Prostate gland (tissue), 2 donors: ENCODE measurements around the gene SMOC1. TPM values are rescaled to one million over a fixed set of nuclear protein-coding genes. Genes with fewer than 3 reads are reported as not detected.

Experiments used
- DNase-seq: peaks from one replicate; pipeline ENCODE4 v3.0.0-alpha.2; 2019; ENCODE audit warnings: low spot score
- H3K27ac ChIP-seq, 2 donors: fragments of 200-600 bp; sonication (generic); 2 replicates each; pipeline ENCODE4 v1.5.1; 2017 to 2019
- H3K27me3 ChIP-seq: fragments of 200-600 bp; sonication (generic); replicated peaks from 2 replicates; pipeline ENCODE4 v1.5.1; 2019; ENCODE audit not compliant: insufficient read depth
- H3K36me3 ChIP-seq, 2 donors: fragments of 200-600 bp; sonication (generic); 1 replicate in 1 of 2; 2 replicates in 1 of 2; pipeline versions ENCODE4 v1.5.1 to v1.8.1; 2017 to 2019
- H3K4me1 ChIP-seq: fragments of 200-600 bp; sonication (generic); replicated peaks from 2 replicates; pipeline ENCODE4 v1.5.1; 2019
- H3K4me3 ChIP-seq, 2 donors: fragments of 200-600 bp; sonication (generic); 2 replicates each; pipeline ENCODE4 v1.5.1; 2017 to 2019
- H3K9me3 ChIP-seq: fragments of 200-600 bp; sonication (generic); 2 replicates; pipeline ENCODE4 v1.5.1; 2017
- POLR2A ChIP-seq: fragments of 450-650 bp; IDR thresholded peaks from one replicate; pipeline ENCODE4 v1.6.1; 2016; ENCODE audit warnings: antibody characterized with exemption, mild to moderate bottlenecking
- POLR2AphosphoS5 ChIP-seq: sonication (generic); formaldehyde crosslinking; IDR thresholded peaks from one replicate; pipeline ENCODE4 v1.6.1; 2017; ENCODE audit warnings: antibody characterized with exemption
- WGBS: methylation state at CpG from one replicate; pipeline ENCODE4 v1.1.5; 2018; 5-methylcytosine and 5-hydroxymethylcytosine counted together
- intact Hi-C: fragments of 100-400 bp; cut with DNase I; formaldehyde crosslinking; loops from one replicate; pipeline ENCODE4 v1.14.2; 2022
- total RNA-seq, 2 donors: library from RNA; depleted of rRNA; stranded (reverse); fragments of >200 nt; gene quantifications; one replicate each; pipeline ENCODE4 v1.1.0, GENCODE V29; 2016
- TF ChIP-seq, protein P1 (sequence below), 4 experiments: fragments of 200-600 bp in 2 of 4; fragments of 450-650 bp in 2 of 4; sonication (generic) in 2 of 4; IDR thresholded peaks; 1 replicate in 3 of 4; 2 replicates in 1 of 4; pipeline ENCODE4 v1.5.1; 2016 to 2019; ENCODE audit warnings: antibody characterized with exemption in 4 of 4, mild to moderate bottlenecking in 2 of 4, moderate library complexity in 2 of 4

Gene SMOC1
- total RNA-seq, 2 donors from 2014 or later: 3.7 to 187 TPM

DNA sequence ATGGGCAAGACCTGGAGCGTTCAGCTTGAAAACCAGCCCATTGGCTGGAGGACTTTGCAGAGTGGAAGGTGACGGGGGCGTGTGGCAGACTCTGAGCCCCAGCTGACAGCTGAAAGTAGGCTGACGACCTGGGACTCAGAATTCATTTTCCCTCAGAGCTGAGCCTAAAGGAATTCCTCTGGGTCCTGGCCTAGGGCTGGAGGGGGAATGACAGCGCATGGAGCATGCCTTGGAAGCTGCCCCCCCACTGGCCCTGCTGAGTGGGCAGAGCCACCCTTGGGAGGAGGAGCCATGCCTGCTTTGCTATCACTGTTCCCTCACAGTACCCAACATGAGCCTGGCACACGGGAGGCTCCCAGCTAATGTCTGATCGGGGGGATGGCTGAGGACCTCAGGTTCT is 25.4 kb upstream of the SMOC1 start:
- Histone ChIP-seq H3K4me1 (no peaks in the 10 kb centered on the region), H3K27ac (no peak overlapping the region), H3K4me3 (no peak overlapping the region), H3K27me3 (no peaks in the 10 kb centered on the region), H3K9me3 (no peaks in the 10 kb centered on the region), H3K36me3 (no peaks in the 10 kb centered on the region)
- 74% methylated on average over 7 of the region's 7 CpGs for WGBS
- intact Hi-C loops: no loop called here
- TF ChIP-seq POLR2A (no peak), POLR2AphosphoS5 (no peak)
- TF ChIP-seq, protein P1, sequence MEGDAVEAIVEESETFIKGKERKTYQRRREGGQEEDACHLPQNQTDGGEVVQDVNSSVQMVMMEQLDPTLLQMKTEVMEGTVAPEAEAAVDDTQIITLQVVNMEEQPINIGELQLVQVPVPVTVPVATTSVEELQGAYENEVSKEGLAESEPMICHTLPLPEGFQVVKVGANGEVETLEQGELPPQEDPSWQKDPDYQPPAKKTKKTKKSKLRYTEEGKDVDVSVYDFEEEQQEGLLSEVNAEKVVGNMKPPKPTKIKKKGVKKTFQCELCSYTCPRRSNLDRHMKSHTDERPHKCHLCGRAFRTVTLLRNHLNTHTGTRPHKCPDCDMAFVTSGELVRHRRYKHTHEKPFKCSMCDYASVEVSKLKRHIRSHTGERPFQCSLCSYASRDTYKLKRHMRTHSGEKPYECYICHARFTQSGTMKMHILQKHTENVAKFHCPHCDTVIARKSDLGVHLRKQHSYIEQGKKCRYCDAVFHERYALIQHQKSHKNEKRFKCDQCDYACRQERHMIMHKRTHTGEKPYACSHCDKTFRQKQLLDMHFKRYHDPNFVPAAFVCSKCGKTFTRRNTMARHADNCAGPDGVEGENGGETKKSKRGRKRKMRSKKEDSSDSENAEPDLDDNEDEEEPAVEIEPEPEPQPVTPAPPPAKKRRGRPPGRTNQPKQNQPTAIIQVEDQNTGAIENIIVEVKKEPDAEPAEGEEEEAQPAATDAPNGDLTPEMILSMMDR (IDR thresholded peaks at IDR 0.05): no peak
- no peak for DNase-seq

DNA sequence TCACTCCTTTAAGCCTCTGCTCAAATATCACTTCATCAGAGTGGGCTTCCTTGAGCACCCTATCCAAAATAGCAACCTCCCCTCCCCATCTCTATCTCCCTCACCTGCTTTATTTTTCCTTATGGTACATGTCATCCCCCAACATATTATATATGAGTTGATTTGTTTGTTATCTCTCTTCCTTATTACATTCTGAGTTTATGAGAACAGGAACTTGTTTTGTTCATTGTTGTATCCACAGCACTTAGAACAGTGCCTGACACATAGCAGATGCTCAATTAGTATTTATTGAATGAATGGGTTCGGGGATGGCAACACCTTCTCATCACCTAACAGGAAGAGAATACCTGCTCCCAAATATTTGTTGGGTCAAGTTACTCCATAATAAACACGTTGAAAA is 24.6 kb upstream of the SMOC1 start:
- Histone ChIP-seq H3K27ac (no peak overlapping the region), H3K36me3 (no peaks in the 10 kb centered on the region), H3K27me3 (no peaks in the 10 kb centered on the region), H3K9me3 (no peaks in the 10 kb centered on the region), H3K4me1 (no peaks in the 10 kb centered on the region), H3K4me3 (no peak overlapping the region)
- intact Hi-C loops: no loop called here
- 53% methylated on average over 2 of the region's 2 CpGs for WGBS
- no peak for DNase-seq
- no peak for TF ChIP-seq POLR2A
- TF ChIP-seq POLR2AphosphoS5: no peak
- TF ChIP-seq, protein P1 (IDR thresholded peaks at IDR 0.05): no peak

DNA sequence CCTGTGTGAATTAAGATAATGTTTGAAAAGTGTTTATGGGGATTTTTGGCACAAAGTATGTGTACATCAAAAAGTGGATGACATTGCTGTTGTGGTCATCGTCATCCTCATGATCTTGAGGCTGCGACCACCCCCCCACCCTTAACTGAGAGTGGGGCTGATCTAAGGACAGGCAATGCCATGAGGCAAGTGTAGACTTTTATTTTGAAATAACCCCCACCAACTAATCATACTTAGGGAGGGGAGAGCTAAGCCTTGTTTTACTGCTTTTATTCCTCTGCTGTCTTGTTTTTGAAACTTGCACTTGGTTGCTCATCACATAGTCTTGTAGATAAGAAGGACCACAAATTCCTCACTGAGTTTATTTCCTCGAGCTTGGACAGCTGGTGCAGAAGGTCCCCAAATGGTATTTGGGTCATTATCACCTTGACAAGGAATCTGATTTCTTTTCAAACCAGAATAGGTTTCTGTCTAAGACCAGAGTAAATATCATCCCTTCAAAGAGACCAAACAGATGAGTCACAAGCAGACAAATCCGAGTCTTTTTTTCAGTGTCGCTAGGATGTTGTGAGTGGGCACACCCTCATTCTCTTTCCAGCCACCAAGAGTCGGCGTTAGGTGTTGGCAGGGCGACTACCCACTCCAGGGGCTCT is 23.9 kb upstream of the SMOC1 start:
- intact Hi-C loops: no loop called here
- Histone ChIP-seq H3K36me3 (no peaks in the 10 kb centered on the region), H3K27ac (no peak overlapping the region), H3K4me3 (no peak overlapping the region), H3K4me1 (no peaks in the 10 kb centered on the region), H3K27me3 (no peaks in the 10 kb centered on the region), H3K9me3 (no peaks in the 10 kb centered on the region)
- no peak for TF ChIP-seq POLR2AphosphoS5
- TF ChIP-seq, protein P1 (IDR thresholded peaks at IDR 0.05): no peak
- no peak for TF ChIP-seq POLR2A
- WGBS: 49% methylated on average over 8 of the region's 8 CpGs
- DNase-seq: no peak

DNA sequence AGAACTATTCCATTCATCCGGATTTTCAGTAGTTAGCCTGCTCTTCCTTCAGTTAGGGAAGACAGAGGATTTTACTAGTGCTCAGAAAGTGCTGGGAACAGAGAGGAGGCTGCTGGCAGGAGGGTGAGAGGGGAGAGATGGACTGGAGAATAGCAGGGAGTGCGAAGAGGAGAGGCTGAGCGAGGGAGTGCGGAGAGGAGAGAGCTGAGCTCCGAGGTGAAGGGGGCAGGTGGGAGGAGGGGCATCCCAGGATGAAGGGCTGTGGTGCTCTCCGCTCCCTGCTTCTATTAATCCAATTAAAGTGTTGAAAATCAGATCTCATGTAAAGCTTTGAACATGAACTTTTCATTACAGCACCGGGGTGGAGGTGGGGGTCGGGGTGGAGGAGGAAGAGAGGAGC is 20.4 kb upstream of the SMOC1 start:
- Histone ChIP-seq H3K36me3 (no peaks in the 10 kb centered on the region), H3K27ac (no peak overlapping the region), H3K4me3 (no peak overlapping the region), H3K9me3 (no peaks in the 10 kb centered on the region), H3K4me1 (no peaks in the 10 kb centered on the region), H3K27me3 (no peaks in the 10 kb centered on the region)
- no peak for TF ChIP-seq POLR2A
- no peak for TF ChIP-seq POLR2AphosphoS5
- TF ChIP-seq, protein P1 (IDR thresholded peaks at IDR 0.05): no peak
- no peak for DNase-seq
- intact Hi-C loops: no loop called here
- 67% methylated on average over 8 of the region's 8 CpGs for WGBS

DNA sequence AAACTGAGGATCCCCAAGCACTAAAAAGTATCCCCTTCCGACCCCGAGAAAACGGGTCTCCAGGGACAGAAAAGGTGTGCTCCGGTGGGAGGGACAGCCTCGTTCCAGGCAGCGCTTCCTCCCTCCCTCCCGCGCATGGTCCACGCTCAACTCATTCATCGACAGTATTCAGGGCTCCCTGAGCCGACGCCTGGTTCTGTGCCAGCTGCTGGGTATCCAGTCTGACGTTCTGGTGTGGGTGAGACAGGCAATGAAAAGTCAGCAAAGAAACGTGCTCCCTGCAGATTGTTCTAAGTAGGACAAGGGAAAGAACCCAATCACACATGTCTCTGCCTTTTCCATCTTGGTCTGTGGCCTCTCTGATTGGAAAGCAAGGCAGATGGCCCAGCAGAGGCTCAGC is 19.6 kb upstream of the SMOC1 start:
- intact Hi-C loops: no loop called here
- Histone ChIP-seq H3K36me3 (no peaks in the 10 kb centered on the region), H3K4me1 (no peaks in the 10 kb centered on the region), H3K4me3 (no peak overlapping the region), H3K27me3 (no peaks in the 10 kb centered on the region), H3K9me3 (no peaks in the 10 kb centered on the region), H3K27ac (no peak overlapping the region)
- no peak for TF ChIP-seq POLR2AphosphoS5
- TF ChIP-seq, protein P1 (IDR thresholded peaks at IDR 0.05): no peak
- TF ChIP-seq POLR2A: no peak
- 83% methylated on average over 14 of the region's 14 CpGs for WGBS
- no peak for DNase-seq
